HG03520 (cell line): ENCODE results near the gene SMC4.
"Not testable (repeated sequence)": the region's sequence is repeated elsewhere in the genome, so short reads cannot be mapped to it uniquely, and the experiment has no call there.

Experiments
- ATAC-seq: cut with Tn5 transposase; IDR thresholded peaks from one replicate; pipeline ENCODE4 v1.9.1; 2021; ENCODE audit warnings: mild to moderate bottlenecking, moderate library complexity; ENCODE audit not compliant: unreplicated experiment

Gene SMC4

DNA sequence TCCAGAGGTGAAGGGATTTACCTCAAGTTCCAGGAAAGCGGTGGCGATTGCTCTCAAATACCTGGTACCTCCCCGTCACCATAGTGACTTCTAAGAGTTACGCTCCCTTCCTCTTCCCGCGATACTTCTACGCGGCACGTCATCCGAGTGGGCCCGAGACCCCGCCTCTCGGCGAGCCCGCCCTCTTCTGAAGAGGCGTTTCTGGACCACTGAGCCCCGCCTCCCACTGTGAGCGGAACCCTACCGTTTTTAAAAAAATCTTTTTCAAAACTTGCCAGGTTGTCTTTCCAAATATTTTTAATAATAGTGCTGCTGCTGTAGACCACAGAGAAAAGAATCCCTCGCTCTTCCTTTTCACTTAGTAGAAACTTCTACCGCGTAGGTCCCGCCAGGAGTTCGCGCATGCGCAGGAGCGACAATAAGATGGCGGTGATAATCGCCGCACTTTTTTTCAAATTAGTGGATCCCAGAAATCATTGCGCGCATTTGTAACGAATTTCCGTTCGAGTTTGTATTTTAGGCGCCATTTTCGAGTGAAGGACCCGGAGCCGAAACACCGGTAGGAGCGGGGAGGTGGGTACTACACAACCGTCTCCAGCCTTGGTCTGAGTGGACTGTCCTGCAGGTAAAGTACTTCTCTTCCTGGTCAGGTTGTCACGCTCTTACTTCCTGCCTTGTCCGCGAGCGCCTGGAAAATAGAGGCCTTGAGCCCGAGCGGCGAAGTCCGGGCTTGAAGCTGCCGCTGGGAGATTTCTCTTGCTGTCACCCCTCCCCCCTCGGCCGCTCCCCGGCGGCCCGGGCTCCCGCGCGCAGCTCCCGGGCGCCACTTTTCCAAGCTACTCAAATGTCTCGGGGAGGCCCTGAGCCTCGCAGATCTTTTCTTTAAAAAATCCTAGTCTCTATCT lies at the start of gene SMC4, which contains the start of gene IFT80:
TSS of gene SMC4 (plus strand) at position 526 of the 905 bp plus-strand sequence. CDS start 1,177 bp downstream, outside the sequence.
TSS of gene IFT80 (minus strand) at position 101 of the 905 bp plus-strand sequence. CDS start 14,625 bp downstream, outside the sequence.
- peak; percentile 91 for ATAC-seq

DNA sequence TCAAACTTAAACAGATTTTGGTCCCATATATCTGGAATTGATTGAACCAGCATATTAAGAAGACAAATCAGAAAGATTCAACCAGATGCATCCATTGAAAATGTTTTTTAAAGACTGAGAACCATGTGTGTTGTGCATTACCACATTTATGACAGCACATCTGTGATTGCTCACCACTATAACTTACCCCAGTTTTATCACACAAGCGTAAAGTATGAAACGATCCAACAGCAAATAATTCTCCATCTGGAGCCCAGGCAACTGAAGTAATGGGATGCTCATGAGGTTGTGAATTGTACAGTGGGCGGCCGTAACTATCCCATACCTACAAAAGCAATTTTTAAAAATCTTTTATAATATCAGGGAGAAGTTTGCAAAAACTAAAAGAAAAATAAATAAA lies 43.6 kb upstream of the SMC4 start:
- ATAC-seq: no peak

DNA sequence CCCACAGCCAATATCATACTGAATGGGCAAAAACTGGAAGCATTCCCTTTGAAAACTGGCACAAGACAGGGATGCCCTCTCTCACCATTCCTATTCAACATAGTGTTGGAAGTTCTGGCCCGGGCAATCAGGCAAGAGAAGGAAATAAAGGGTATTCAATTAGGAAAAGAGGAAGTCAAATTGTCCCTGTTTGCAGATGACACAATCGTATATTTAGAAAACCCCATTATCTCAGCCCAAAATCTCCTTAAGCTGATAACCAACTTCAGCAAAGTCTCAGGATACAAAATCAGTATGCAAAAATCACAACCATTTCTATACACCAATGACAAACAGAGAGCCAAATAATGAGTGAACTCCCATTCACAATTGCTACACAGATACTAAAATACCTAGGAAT lies 36.6 kb upstream of the SMC4 start:
- not testable (repeated sequence) for ATAC-seq

DNA sequence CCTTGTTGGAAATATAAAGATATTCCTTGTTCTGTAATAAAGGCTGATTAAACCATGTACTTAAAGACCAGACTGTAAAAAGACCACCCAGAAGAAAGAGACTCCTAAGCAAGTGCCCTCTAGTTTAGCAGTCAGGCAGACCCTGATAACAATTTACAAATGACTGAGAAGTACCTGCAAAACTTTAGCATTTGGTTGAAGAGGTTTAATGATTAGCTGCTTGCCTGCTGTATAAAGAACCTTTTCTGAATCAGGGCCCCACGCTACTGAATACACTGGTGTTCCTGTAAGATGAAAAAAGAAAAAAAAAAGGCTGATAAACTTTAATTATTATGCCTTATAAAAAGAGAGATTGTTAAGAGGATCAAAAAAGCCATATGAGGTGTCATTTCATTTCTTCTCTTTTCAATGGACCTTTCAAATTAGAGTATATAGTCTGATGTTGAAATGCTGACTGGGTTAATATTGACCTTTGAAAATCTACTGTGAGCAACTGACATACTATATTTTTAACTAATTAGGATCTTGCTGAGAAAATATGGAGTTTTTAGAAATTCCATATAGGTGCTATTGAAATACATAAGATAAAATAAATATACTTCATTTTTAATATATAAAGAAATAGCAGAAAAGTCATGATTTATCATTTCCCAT lies 33.5 kb upstream of the SMC4 start:
- ATAC-seq: no peak

DNA sequence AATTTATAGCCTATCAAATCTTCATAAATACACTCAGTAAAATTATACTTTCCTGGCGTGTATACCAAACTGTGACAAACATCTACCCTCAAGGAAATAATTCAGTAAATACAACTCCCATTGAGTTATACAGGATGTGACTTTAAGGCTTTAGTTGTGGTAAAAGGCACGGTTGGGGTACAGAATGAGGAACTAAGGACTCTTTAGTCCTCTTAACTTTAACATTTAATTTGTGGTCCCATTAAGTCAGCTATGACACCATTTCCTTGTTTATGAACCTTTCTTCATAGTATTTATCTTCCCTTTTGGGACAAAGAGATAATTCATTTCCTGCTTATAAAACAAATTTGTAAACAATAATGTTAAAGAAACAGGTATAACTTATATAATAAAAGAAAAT lies 30.6 kb upstream of the SMC4 start:
- ATAC-seq: no peak

DNA sequence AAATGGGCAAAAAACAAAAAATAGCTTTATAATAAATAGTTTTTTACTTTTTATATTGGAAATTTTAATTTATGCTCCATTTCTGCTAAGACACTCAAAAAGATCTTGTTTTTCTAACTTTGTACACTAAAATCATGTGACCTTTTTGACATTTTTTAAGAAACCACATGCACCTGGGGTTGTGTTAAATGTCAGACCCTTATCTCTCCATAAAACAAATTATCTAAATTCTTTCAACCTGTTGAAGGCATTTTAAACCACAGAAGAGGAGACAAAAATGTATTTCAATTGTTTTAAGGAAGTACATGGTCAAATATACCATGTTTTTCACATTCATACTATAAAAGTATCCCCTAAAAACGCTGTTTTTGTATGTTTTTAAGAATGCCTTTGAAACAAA lies 29.7 kb upstream of the SMC4 start:
- no peak for ATAC-seq

DNA sequence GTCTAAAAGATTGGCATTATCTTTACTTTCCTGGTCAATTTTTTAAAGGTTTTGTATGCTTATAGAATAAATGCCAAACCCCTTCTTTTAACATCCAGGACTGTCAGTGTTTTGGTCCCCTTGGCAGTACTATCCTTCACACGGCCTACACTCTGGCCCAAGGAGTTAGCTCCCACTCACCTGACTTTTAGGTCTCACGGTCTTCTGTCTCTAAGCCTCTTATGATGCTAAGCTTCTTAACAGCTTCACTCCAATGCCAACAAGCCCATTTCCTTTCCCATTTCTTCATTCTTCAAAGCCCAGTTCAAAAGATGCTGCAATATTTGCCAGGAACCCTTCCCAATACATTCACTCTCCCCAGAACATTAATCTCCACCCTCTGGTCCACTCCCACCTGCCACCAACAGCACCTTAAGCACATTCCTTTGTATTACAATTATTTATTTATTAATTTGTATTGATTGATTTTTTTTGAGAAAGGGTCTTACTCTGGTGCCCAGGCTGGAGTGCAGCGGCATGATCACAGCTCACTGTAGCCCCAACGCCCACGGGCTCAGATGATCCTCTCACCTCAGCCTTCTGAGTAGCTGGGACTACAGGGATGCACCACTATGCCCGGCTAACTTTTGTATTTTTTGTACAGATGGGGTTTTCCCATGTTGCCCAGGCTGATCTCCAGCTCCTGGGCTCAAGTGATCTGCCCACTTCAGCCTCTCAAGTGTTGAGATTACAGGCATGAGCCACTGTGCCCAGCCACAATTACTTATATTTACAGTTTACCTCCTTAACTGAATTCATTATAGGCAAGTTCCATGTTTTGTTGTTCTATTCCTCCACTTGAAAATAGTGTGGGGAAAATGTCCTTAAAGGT lies 28.2 kb upstream of the SMC4 start:
- ATAC-seq: no peak

DNA sequence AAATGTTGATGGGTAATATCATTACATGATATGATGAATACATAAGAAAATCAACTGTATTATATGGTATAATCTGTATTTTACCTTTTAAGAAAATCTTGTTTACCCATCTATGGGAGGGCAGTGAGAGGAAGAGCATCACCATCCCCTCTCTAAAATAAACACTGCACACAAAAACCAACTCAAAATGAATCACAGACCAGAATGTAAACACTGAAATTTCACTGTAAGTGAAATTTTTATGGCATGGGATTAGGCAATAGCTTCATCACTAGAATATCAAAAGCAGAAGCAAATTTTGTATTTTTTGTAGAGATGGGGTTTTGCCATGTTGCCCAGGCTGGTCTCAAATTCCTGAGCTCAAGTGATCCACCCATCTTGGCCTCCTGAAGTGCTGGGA lies 26.7 kb upstream of the SMC4 start:
- ATAC-seq: no peak

DNA sequence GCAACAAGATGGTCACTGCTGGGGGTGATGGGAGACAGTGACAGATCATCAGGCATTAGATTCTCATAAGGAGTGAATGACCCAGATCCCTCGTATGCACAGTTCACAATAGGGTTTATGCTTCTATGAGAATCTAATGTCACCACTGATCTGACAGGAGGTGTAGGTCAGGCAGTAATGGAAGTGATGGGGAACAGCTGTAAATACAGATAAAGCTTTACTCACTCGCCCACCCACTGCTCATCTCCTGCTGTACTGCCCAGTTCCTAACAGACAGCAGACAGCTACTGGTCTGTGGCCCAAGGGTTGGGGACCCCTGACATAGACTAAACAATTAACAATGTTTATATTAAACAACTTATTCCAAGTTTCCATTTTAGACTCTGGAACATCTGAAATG lies 25.8 kb upstream of the SMC4 start:
- no peak for ATAC-seq

DNA sequence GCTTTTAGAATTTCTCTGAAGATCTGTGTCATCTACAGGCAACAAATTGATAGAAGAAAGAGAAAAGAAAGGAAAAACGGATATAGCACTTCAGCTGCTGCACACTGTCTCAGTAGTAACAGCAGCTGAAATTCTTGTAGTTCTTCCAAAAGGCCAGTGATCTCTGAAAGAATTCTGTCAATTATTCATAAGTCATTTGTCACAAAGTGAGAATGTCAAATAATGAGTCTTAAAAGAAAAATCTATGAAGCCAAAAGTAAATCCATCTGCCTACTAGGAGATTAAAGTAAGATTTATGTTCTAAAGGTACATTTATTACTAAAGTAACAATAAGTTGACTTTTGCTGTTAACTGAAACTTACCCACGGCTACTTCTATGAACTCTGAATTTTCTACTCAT lies 25.0 kb upstream of the SMC4 start:
- ATAC-seq: no peak

DNA sequence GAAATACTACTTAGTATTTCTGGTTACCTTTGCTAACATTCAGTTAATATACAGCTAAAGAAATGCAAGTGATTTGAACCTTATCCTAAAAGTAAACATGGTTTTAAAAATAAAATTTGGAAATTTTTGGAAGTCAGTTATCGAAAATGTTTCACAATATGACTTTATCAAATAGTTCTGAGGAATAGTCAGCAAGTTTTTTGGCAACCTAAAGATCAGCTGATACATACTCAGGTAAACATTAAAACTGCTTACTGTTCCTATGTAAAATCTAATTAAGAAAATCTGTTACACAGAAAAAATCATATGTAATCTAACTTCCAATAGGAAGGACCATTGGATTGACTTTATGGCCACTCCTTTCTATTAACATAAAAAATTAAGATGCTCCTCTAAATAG lies 24.5 kb upstream of the SMC4 start:
- ATAC-seq: no peak

DNA sequence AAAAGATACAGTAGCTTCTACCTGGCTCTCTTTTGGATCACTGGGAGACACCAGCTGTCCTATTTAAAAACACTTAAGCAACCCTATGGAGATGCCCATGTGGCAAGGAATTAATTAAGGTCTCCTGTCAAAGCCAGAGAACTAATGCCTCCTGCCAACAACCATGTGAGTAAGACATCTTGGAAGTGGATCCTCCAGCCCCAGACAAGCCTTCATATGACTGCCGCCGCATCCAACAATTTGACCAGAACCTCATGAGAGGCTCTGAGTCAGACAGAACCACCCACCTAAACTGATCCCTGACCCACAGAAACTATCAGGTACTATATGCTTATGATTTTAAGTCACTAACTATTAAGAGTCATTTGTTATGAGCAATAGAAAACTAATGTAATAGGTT lies 22.8 kb upstream of the SMC4 start:
- no peak for ATAC-seq

DNA sequence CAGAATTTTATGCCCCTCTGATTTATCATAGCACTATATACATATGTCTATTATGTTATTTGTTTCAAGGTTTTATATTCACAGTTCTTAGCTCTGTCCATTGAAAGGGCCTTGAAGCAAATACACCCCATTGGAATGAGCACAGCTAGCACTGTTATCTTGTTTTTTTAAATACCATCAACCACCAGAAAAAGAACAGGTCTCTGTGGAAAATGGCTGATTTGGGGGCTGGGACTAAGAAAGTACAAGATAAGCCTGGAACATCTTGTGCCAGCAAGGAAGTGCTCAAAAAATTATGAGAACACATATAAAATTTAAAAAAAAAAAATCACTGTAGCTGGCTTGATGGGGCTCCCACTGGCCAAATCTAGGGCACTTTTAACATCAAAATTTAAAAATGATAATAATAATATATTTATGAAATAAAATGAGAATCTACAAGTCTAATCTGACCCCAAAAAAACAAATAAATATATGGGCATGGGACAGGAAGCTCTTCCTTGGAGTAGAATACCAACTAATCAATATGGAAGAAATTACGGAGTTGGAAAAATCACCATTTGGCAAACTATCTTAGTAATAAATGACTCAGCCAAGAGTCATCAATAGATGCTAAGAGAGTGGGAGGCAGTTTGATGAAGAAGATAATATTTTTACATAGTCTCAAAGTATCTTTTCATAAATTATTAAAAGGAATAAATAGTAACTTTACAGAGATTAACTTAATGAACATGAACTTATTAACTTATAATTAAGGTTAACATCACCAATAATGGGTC lies 20.9 kb upstream of the SMC4 start:
- ATAC-seq: no peak

DNA sequence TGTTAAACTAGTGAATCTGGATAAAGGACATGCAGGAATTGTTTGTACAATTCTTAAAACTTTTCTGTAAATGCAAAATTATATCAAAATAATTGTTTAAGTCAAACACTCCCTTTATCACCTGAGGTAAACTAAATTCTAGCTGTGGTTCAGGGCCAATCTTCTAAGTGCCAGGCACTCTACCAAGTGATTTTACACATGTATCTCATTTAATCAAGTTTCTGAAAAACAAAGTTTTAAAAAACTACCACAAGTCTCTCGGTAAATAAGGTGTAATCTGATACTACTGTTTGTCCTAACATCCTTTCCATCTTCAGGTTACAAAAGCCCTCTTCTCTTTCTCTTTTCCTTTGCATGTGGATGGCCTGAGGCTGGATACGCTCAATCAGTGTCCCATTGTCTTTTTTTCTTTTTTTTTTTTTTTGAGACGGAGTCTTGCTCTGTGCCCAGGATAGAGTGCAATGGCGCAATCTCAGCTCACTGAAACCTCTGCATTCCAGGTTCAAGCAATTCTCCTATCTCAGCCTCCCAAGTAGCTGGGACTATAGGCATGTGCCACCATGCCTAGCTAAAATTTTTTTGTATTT lies 19.7 kb upstream of the SMC4 start:
- no peak for ATAC-seq

DNA sequence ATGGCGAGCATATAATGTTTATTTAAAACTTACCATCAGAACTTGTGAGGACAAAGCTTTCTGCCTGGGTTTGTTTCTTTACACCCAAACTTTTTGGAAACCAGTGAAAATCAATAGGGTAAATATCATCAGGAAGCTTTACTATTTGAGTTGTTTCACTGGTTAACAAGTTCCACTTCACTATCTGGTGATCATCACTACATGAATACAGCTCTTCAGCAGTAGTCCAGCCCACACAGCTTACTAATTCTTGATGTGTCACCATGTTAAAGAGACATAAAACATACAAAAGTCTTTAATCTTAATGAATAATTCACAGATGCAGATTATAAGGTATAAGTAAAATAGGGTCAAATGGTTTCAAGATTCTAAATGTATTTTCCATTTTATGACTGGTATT lies 18.0 kb upstream of the SMC4 start:
- no peak for ATAC-seq

DNA sequence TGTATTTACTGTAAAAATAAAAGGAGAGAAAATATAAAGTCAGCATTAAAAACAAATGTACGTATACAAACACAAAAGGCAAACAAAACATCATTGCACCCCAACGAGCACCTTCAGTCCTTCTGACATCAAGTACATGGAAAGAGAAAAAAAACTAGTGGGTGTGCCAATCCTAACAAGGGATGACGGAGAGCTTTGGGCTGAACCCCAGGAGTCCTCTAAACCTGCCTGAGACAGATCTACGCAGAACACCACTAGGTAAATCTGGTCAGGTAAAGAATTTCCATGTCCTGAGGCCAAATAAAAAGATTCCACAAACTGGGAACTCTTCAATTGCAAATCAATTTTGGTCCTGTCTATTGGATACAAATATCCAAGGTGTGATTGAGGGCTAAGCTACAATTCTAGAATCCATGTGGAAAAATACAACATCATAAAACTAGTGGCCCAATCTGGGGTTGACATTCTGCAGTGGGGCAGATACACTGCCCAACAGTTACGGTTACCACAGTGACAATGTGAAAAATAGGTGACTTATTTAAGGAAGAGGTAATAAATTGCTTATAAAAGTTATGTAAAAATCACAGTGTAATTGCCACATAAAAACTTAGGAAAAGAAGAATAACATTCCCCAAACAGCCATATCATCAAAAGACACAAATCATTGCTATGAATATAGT lies 14.7 kb upstream of the SMC4 start:
- ATAC-seq: no peak

DNA sequence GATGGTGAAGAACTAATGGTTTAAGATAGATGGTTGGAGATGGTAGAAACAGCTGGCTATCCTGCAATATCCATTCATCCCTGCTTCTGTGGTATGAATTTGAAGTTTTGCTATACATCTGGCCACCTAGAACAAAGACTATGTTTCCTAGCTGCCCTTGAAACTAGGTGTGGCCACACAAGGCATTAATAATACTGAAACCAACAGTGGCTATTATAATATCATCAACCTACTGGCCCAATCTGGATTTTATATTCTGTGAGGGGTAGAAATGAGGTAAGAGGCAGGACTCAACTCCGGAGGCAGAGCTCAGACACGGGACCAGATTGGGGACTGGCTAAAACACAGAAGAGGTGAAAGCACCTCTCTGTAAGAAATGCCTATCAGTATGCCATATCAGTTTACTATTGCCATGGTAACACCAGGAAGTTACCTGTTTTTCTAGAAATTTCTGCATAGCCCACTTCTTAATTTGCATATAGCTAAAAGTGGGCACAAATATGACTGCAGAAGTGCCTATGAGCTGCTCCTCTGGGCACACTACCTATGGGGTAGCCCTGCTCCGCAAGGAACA lies 8.8 kb upstream of the SMC4 start:
- peak; percentile 63 for ATAC-seq

DNA sequence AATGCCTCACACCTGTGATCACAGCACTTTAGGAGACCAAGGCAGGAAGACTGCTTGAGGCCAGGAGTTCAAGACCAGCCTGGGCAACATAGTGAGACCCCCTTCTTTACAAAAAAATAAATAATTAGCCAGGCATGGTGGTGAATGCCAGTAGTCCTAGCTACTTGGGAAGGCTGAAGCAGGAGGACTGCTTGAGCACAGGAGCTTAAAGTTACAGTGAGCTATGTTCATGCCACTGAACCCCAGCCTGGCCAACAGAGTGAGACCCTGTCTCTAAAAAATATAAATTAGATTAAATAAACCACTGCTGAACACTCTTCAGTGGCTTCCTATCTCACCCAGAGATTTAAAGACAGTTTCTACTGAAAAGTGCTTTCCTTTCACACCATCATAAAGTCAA lies 6.7 kb upstream of the SMC4 start:
- ATAC-seq: no peak

DNA sequence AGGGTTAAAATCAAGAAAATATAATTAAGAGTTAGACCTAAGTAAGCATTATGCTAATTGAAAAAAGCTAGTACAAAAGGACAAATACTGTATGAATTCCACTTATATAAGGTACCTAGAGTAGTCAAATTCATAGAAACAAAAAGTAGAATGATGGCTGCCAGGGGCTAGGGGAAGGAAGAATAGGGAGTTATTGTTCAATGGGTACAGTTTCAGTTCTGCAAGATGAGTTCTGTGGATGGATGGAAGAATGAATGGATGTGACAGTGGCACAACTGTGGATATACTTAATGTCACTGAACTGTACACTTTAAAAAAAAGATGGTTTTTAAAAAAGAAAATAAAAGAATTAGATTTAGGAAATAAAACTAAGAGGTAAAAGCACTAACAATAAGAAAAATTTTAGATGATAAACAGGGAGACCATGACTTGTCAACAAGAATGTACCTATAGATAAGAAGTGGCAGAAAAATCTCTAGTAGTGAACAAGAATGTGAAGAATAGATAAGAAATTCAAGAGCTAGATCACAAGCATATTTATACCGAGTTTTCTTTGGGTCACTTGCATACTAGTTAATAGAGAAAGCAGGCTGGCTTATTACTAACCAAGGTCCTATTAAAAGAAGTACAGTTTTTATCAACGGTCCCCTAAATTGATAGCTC lies 6.0 kb upstream of the SMC4 start:
- ATAC-seq: no peak
